H1 (cell line): ENCODE measurements around the gene BHLHE23. TPM values are rescaled to one million over a fixed set of nuclear protein-coding genes. Genes with fewer than 3 reads are reported as not detected.

Experiments used
- RFX5 ChIP-seq: IDR thresholded peaks from 2 replicates; pipeline ENCODE4 v1.6.1; 2011; ENCODE audit warnings: low read depth, low read length, improper control_type of control experiment, borderline replicate concordance
- polyA plus RNA-seq, 7 experiments: library from polyadenylated mRNA; depleted of rRNA in 3 of 7; stranded (reverse) in 5 of 7; unstranded in 2 of 7; fragments of >200 nt in 5 of 7; fragments of 200-250 nt in 2 of 7; gene quantifications; 1 replicate in 5 of 7; 2 replicates in 1 of 7; 4 replicates in 1 of 7; pipeline versions ENCODE4 v1.2.1 to v1.2.3, GENCODE V29; 2011 to 2013; ENCODE audit warnings: missing spikeins in 2 of 7, mixed read lengths in 2 of 7
- total RNA-seq: library from RNA; stranded (reverse); fragmentation: NEBNext Ultra II Directional; extraction: Animal tissue kit (Norgen Biotek cat#: 25700); gene quantifications from 2 replicates; pipeline ENCODE4 v1.2.1, GENCODE V29; 2021

Gene BHLHE23
- total and polyA plus RNA-seq, 2 of the 8 experiments (the other 6 are each of a cell fraction or from before 2014, with no cell fraction given): 0.47 TPM; not detected in 1

- no peak for TF ChIP-seq RFX5
These were observed 39.2 kb upstream of the BHLHE23 start (continued) for GRCh38 chr20:63045991-63046390.
